H1 (cell line): ENCODE data around the gene C1QA. TPM values are rescaled to one million over a fixed set of nuclear protein-coding genes. Genes with fewer than 3 reads are reported as not detected.

Source experiments
- CTCF ChIA-PET: fragments of 300-600 bp; sonication (Branson Sonifier 250); formaldehyde crosslinking; loops from one replicate; lab custom pipeline; 2021; ENCODE audit not compliant: partially characterized antibody; lab: Charles Lee
- POLR2A ChIA-PET: fragments of 300-600 bp; sonication (Branson Sonifier 250); formaldehyde crosslinking; loops from one replicate; lab custom pipeline; 2021; ENCODE audit warnings: inconsistent platforms; ENCODE audit not compliant: partially characterized antibody; lab: Charles Lee
- DNase-seq, 2 experiments: peaks; one replicate each; pipeline versions ENCODE4 v3.0.0 to v3.0.0-alpha.2; 2010 to 2022; ENCODE audit warnings: low spot score in 2 of 2, low read depth in 1 of 2, mixed read lengths in 1 of 2
- FAIRE-seq: peaks from 2 replicates; lab custom pipeline; 2011; peaks lifted over from hg19 to GRCh38; lab: Jason Lieb, UNC
- H2AFZ ChIP-seq: 2 replicates; pipeline ENCODE4 v1.8.1; 2012; ENCODE audit warnings: low read length, inconsistent platforms
- H2AK5ac ChIP-seq: 2 replicates; pipeline ENCODE4 v1.6.1; 2013; ENCODE audit warnings: low read depth, low read length
- H2BK120ac ChIP-seq: replicated peaks from 2 replicates; pipeline ENCODE3; 2013; ENCODE audit warnings: low read depth, low read length, inconsistent platforms
- H2BK12ac ChIP-seq: 2 replicates; pipeline ENCODE4 v1.6.1; 2013; ENCODE audit warnings: low read depth, low read length
- H2BK15ac ChIP-seq: 2 replicates; pipeline ENCODE4 v1.6.1; 2013; ENCODE audit warnings: low read length
- H2BK20ac ChIP-seq: 2 replicates; pipeline ENCODE4 v1.6.1; 2013; ENCODE audit warnings: low read length
- H2BK5ac ChIP-seq: 2 replicates; pipeline ENCODE4 v1.6.1; 2013; ENCODE audit warnings: low read depth, low read length
- H3K14ac ChIP-seq: 2 replicates; pipeline ENCODE4 v1.6.1; 2013; ENCODE audit warnings: inconsistent platforms; ENCODE audit not compliant: insufficient read length
- H3K18ac ChIP-seq: 2 replicates; pipeline ENCODE4 v1.6.1; 2013; ENCODE audit warnings: low read length; ENCODE audit errors: extremely low read depth
- H3K23ac ChIP-seq: 2 replicates; pipeline ENCODE4 v1.6.1; 2013; ENCODE audit warnings: inconsistent platforms; ENCODE audit not compliant: insufficient read length
- H3K23me2 ChIP-seq: 2 replicates; pipeline ENCODE4 v1.6.1; 2013; ENCODE audit warnings: low read depth, low read length
- H3K27ac ChIP-seq: 2 replicates; pipeline ENCODE4 v1.6.1; 2011; ENCODE audit warnings: low read depth, low read length, inconsistent platforms
- H3K27me3 ChIP-seq, 4 experiments: replicated peaks in 1 of 4; 1 replicate in 1 of 4; 2 replicates in 3 of 4; pipeline versions ENCODE4 v1.6.1 to v1.8.1; 2011 to 2013; ENCODE audit warnings: low read length in 3 of 4, mild to moderate bottlenecking in 3 of 4, inconsistent platforms in 2 of 4, mixed read lengths in 2 of 4, moderate library complexity in 1 of 4; ENCODE audit not compliant: control insufficient read depth in 3 of 4, insufficient read depth in 3 of 4; ENCODE audit errors: extremely low read depth in 1 of 4
- H3K36me3 ChIP-seq, 4 experiments: 2 replicates each; pipeline versions ENCODE4 v1.6.1 to v1.8.1; 2011 to 2013; ENCODE audit warnings: mild to moderate bottlenecking in 4 of 4, low read length in 3 of 4, moderate library complexity in 2 of 4, control low read depth in 1 of 4, inconsistent platforms in 1 of 4; ENCODE audit not compliant: insufficient read depth in 4 of 4, control insufficient read depth in 2 of 4
- H3K4ac ChIP-seq: replicated peaks from 2 replicates; pipeline ENCODE3; 2013; ENCODE audit warnings: low read length, low read depth, mixed read lengths, inconsistent platforms; ENCODE audit not compliant: insufficient read length
- H3K4me1 ChIP-seq, 4 experiments: replicated peaks in 1 of 4; 1 replicate in 1 of 4; 2 replicates in 3 of 4; pipeline versions ENCODE4 v1.6.1 to v1.8.1; 2011 to 2013; ENCODE audit warnings: low read length in 3 of 4, inconsistent platforms in 2 of 4, mixed read lengths in 1 of 4; ENCODE audit not compliant: insufficient read depth in 4 of 4, control insufficient read depth in 3 of 4
- H3K4me2 ChIP-seq, 2 experiments: 2 replicates each; pipeline versions ENCODE4 v1.6.1 to v1.8.1; 2011 to 2013; ENCODE audit warnings: low read depth in 2 of 2, low read length in 2 of 2, control low read depth in 1 of 2, inconsistent platforms in 1 of 2, mild to moderate bottlenecking in 1 of 2; ENCODE audit not compliant: insufficient read depth in 1 of 2
- H3K4me3 ChIP-seq, 4 experiments: fragments of 200-600, 300-600 bp in 1 of 4; sonication (generic), shearing (Covaris generic), sonication (Bioruptor Twin) in 1 of 4; 2 replicates each; pipeline versions ENCODE4 v1.5.1 to v1.8.1; 2011 to 2016; ENCODE audit warnings: low read length in 4 of 4, low read depth in 3 of 4, control low read depth in 2 of 4, inconsistent platforms in 2 of 4, mild to moderate bottlenecking in 2 of 4, mixed read lengths in 1 of 4, moderate library complexity in 1 of 4; ENCODE audit not compliant: insufficient read depth in 2 of 4; ENCODE audit errors: extremely low read depth in 1 of 4
- H3K56ac ChIP-seq: replicated peaks from 2 replicates; pipeline ENCODE3; 2013; ENCODE audit warnings: low read depth, mild to moderate bottlenecking, mixed read lengths, low read length, inconsistent platforms; ENCODE audit not compliant: insufficient read length
- H3K79me1 ChIP-seq: 2 replicates; pipeline ENCODE4 v1.6.1; 2013; ENCODE audit warnings: low read depth, low read length, control low read depth
- H3K79me2 ChIP-seq, 2 experiments: 2 replicates each; pipeline versions ENCODE4 v1.6.1 to v1.8.1; 2012 to 2013; ENCODE audit warnings: low read length in 2 of 2, mild to moderate bottlenecking in 2 of 2, inconsistent platforms in 1 of 2; ENCODE audit not compliant: insufficient read depth in 2 of 2, control insufficient read depth in 1 of 2
- H3K9ac ChIP-seq, 4 experiments: replicated peaks in 1 of 4; 1 replicate in 1 of 4; 2 replicates in 3 of 4; pipeline versions ENCODE4 v1.6.1 to v1.8.1; 2011 to 2013; ENCODE audit warnings: low read depth in 3 of 4, low read length in 3 of 4, control low read depth in 2 of 4, mild to moderate bottlenecking in 2 of 4, moderate library complexity in 2 of 4, inconsistent platforms in 1 of 4; ENCODE audit errors: extremely low read depth in 1 of 4
- H3K9me3 ChIP-seq, 2 experiments: 2 replicates each; pipeline versions ENCODE4 v1.6.1 to v1.8.1; 2012 to 2013; ENCODE audit warnings: mild to moderate bottlenecking in 2 of 2, moderate library complexity in 2 of 2, control low read depth in 1 of 2, inconsistent platforms in 1 of 2, low read depth in 1 of 2, low read length in 1 of 2, mixed read lengths in 1 of 2; ENCODE audit not compliant: insufficient read depth in 2 of 2
- H4K20me1 ChIP-seq, 2 experiments: replicated peaks in 1 of 2; 2 replicates each; pipeline versions ENCODE3 to v1.8.1; 2011 to 2013; ENCODE audit warnings: inconsistent platforms in 2 of 2, low read length in 2 of 2, mild to moderate bottlenecking in 1 of 2; ENCODE audit not compliant: insufficient read depth in 2 of 2, control insufficient read depth in 1 of 2
- H4K5ac ChIP-seq: 2 replicates; pipeline ENCODE4 v1.6.1; 2013; ENCODE audit warnings: low read length, low read depth, mixed read lengths, inconsistent platforms; ENCODE audit not compliant: insufficient read length
- H4K8ac ChIP-seq: 2 replicates; pipeline ENCODE4 v1.8.0; 2013; ENCODE audit warnings: mild to moderate bottlenecking, moderate library complexity, low read length, inconsistent platforms; ENCODE audit not compliant: insufficient read depth; ENCODE audit errors: extremely low read depth
- H4K91ac ChIP-seq: replicated peaks from 2 replicates; pipeline ENCODE3; 2013; ENCODE audit warnings: low read length, mixed read lengths, inconsistent platforms; ENCODE audit not compliant: insufficient read length
- CREB1 ChIP-seq: IDR thresholded peaks from 2 replicates; pipeline ENCODE4 v1.6.1; 2012; ENCODE audit warnings: inconsistent platforms
- RNF2 ChIP-seq: fragments of 200-900, 300-1000 bp; sonication (generic); IDR thresholded peaks from 2 replicates; pipeline ENCODE4 v1.7.1; 2016; ENCODE audit warnings: borderline replicate concordance, low read depth, mild to moderate bottlenecking, antibody characterized with exemption, low read length; ENCODE audit not compliant: poor library complexity, severe bottlenecking; ENCODE audit errors: missing control alignments
- RXRA ChIP-seq: IDR thresholded peaks from 2 replicates; pipeline ENCODE4 v1.6.1; 2011; ENCODE audit warnings: low read depth, mild to moderate bottlenecking, low read length, moderate library complexity; ENCODE audit not compliant: insufficient read depth
- ZNF274 ChIP-seq: IDR thresholded peaks from 2 replicates; pipeline ENCODE4 v1.7.0; 2012; ENCODE audit warnings: low read length, borderline replicate concordance; ENCODE audit errors: extremely low read depth
- WGBS, 2 experiments: shearing (Covaris generic) in 1 of 2; methylation state at CpG; one replicate each; pipeline versions ENCODE4 v1.1.6 to v1.1.7; 2013 to 2015; ENCODE audit warnings: low lambda C conversion rate in 2 of 2, mixed read lengths in 2 of 2, inconsistent platforms in 1 of 2, low coverage in 1 of 2, missing lambda C conversion rate in 1 of 2; ENCODE audit not compliant: insufficient replicate concordance in 2 of 2, insufficient coverage in 1 of 2, insufficient read length in 1 of 2; ENCODE audit errors: extremely low coverage in 1 of 2, missing lambda C conversion rate in 1 of 2; 5-methylcytosine and 5-hydroxymethylcytosine counted together
- polyA plus RNA-seq, 7 experiments: library from polyadenylated mRNA; depleted of rRNA in 3 of 7; stranded (reverse) in 5 of 7; unstranded in 2 of 7; fragments of >200 nt in 5 of 7; fragments of 200-250 nt in 2 of 7; gene quantifications; 1 replicate in 5 of 7; 2 replicates in 1 of 7; 4 replicates in 1 of 7; pipeline versions ENCODE4 v1.2.1 to v1.2.3, GENCODE V29; 2011 to 2013; ENCODE audit warnings: missing spikeins in 2 of 7, mixed read lengths in 2 of 7
- total RNA-seq: library from RNA; stranded (reverse); fragmentation: NEBNext Ultra II Directional; extraction: Animal tissue kit (Norgen Biotek cat#: 25700); gene quantifications from 2 replicates; pipeline ENCODE4 v1.2.1, GENCODE V29; 2021
- TF ChIP-seq, protein P1 (sequence below): IDR thresholded peaks from 2 replicates; pipeline ENCODE4 v1.6.1; 2012; ENCODE audit warnings: inconsistent platforms
- TF ChIP-seq, protein P2 (sequence below), 3 experiments: IDR thresholded peaks; 1 replicate in 2 of 3; 2 replicates in 1 of 3; pipeline versions ENCODE4 v1.5.1 to v1.6.1; 2011; ENCODE audit warnings: low read length in 3 of 3, mild to moderate bottlenecking in 3 of 3, inconsistent platforms in 2 of 3, low read depth in 1 of 3, moderate library complexity in 1 of 3; ENCODE audit not compliant: insufficient read depth in 1 of 3; ENCODE audit errors: control extremely low read depth in 1 of 3
- TF ChIP-seq, protein P3 (sequence below): IDR thresholded peaks from 2 replicates; pipeline ENCODE4 v1.6.1; 2011; ENCODE audit warnings: low read length, improper control_type of control experiment

C1QA gene
- total and polyA plus RNA-seq, 2 of the 8 experiments (the other 6 are each of a cell fraction or from before 2014, with no cell fraction given), result not detected

DNA sequence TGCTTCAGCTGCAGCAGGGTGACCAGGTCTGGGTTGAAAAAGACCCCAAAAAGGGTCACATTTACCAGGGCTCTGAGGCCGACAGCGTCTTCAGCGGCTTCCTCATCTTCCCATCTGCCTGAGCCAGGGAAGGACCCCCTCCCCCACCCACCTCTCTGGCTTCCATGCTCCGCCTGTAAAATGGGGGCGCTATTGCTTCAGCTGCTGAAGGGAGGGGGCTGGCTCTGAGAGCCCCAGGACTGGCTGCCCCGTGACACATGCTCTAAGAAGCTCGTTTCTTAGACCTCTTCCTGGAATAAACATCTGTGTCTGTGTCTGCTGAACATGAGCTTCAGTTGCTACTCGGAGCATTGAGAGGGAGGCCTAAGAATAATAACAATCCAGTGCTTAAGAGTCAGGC lies 2.9 kb downstream of the C1QA start:
- Histone ChIP-seq H3K23ac (no peak overlapping the region), H3K9ac (no peak overlapping the region; a peak in 1 of 7 replicates), H3K79me1 (no peaks in the 10 kb centered on the region), H2BK12ac (peak overlapping the region; percentile 45; the same call in 1 of the 2 replicates), H2AFZ (peak overlapping the region; percentile 55), H4K5ac (no peak overlapping the region), H4K91ac (no peak overlapping the region), H3K14ac (no peak overlapping the region), H3K4ac (no peak overlapping the region), H3K4me1 (peaks cover 0 to 6% (median 4%) of the 10 kb centered on the region in 4 experiments; a peak in 4 of 7 replicates), H3K36me3 (no peaks in the 10 kb centered on the region), H3K79me2 (no peaks in the 10 kb centered on the region), H4K8ac (no peak overlapping the region; the same call in 1 of the 2 replicates), H3K18ac (peak overlapping the region; percentile 75; the same call in 1 of the 2 replicates), H2BK5ac (no peak overlapping the region), H3K27me3 (no peaks in the 10 kb centered on the region; a peak in 1 of 7 replicates), H3K4me2 (peak overlapping the region; percentile 8 to 31; a peak in 2 of 4 replicates), H3K4me3 (no peak overlapping the region), H2BK15ac (peak overlapping the region; percentile 73; the same call in 1 of the 2 replicates), H3K27ac (no peak overlapping the region), H4K20me1 (no peaks in the 10 kb centered on the region), H2AK5ac (no peak overlapping the region), H3K9me3 (peaks cover 6 to 8% of the 10 kb centered on the region in 2 experiments; a peak in 2 of 4 replicates), H3K56ac (no peak overlapping the region), H2BK20ac (no peak overlapping the region), H2BK120ac (no peak overlapping the region), H3K23me2 (no peaks in the 10 kb centered on the region)
- POLR2A ChIA-PET, result interaction anchor here (0.5 to 1.4 kb wide), 4 partner anchors 13 to 223 kb away, joined by 3 to 5 read pairs (median 4); no protein-coding TSS in a partner anchor
- DNase-seq, result peak; percentile 67 to 70
- WGBS, 2 experiments, result 29% methylated on average over 8 of the region's 8 CpGs; no CpG with 5 or more reads in 1 of the 2 experiments
- FAIRE-seq, result no peak
- CTCF ChIA-PET, result interaction anchor here (0.6 to 5.8 kb wide), 19 partner anchors 16 to 1497 kb away, joined by 3 to 70 read pairs (median 4); partner anchors contain the start of gene C1QB
- TF ChIP-seq CREB1 (no peak), RXRA (no peak), ZNF274 (no peak), RNF2 (no peak)
- TF ChIP-seq, protein P1, sequence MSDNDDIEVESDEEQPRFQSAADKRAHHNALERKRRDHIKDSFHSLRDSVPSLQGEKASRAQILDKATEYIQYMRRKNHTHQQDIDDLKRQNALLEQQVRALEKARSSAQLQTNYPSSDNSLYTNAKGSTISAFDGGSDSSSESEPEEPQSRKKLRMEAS, result 0 out of 2 replicates have a peak, but pooled peaks have one; percentile 56
- TF ChIP-seq, protein P2, sequence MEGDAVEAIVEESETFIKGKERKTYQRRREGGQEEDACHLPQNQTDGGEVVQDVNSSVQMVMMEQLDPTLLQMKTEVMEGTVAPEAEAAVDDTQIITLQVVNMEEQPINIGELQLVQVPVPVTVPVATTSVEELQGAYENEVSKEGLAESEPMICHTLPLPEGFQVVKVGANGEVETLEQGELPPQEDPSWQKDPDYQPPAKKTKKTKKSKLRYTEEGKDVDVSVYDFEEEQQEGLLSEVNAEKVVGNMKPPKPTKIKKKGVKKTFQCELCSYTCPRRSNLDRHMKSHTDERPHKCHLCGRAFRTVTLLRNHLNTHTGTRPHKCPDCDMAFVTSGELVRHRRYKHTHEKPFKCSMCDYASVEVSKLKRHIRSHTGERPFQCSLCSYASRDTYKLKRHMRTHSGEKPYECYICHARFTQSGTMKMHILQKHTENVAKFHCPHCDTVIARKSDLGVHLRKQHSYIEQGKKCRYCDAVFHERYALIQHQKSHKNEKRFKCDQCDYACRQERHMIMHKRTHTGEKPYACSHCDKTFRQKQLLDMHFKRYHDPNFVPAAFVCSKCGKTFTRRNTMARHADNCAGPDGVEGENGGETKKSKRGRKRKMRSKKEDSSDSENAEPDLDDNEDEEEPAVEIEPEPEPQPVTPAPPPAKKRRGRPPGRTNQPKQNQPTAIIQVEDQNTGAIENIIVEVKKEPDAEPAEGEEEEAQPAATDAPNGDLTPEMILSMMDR (IDR thresholded peaks at IDR 0.05; ENCODE audit: control extremely low read depth in 1 of 3, insufficient read depth in 1 of 3, low read depth in 1 of 3, low read length in 3 of 3), result peak; percentile 47 to 70 (median 52)
- TF ChIP-seq, protein P3, sequence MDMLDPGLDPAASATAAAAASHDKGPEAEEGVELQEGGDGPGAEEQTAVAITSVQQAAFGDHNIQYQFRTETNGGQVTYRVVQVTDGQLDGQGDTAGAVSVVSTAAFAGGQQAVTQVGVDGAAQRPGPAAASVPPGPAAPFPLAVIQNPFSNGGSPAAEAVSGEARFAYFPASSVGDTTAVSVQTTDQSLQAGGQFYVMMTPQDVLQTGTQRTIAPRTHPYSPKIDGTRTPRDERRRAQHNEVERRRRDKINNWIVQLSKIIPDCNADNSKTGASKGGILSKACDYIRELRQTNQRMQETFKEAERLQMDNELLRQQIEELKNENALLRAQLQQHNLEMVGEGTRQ, result no peak
